Heart right ventricle (tissue), 16 donors: Measurements from ENCODE around the gene NRL. TPM values are rescaled to one million over a fixed set of nuclear protein-coding genes. Genes with fewer than 3 reads are reported as not detected.

Source experiments
- ATAC-seq, 8 donors: fragments of 200-7000 bp; cut with Tn5 transposase; one replicate each; pipeline ENCODE4 v1.9.1; 2020; ENCODE audit warnings: mild to moderate bottlenecking in 8 of 8, moderate library complexity in 8 of 8, moderate number of reproducible peaks in 1 of 8
- DNase-seq, 2 donors: peaks; one replicate each; pipeline ENCODE4 v3.0.0-alpha.2; 2020
- H3K27ac ChIP-seq, 10 donors: fragments of 200-600 bp; sonication (generic) in 2 of 10; one replicate each; pipeline versions ENCODE4 v1.5.0 to v1.8.0; 2020 to 2022; ENCODE audit warnings: mild to moderate bottlenecking in 3 of 10
- H3K27me3 ChIP-seq, 7 donors: fragments of 200-600 bp; one replicate each; pipeline ENCODE4 v1.8.0; 2021 to 2022; ENCODE audit warnings: mild to moderate bottlenecking in 2 of 7
- H3K36me3 ChIP-seq, 9 donors: fragments of 200-600 bp; sonication (generic) in 1 of 9; one replicate each; pipeline versions ENCODE4 v1.5.0 to v1.8.0; 2020 to 2022; ENCODE audit warnings: mild to moderate bottlenecking in 2 of 9
- H3K4me1 ChIP-seq, 9 donors: fragments of 200-600 bp; sonication (generic) in 1 of 9; one replicate each; pipeline versions ENCODE4 v1.5.0 to v1.8.0; 2020 to 2022; ENCODE audit warnings: mild to moderate bottlenecking in 4 of 9
- H3K4me3 ChIP-seq, 10 donors: fragments of 200-600 bp; sonication (generic) in 2 of 10; one replicate each; pipeline versions ENCODE4 v1.5.0 to v1.8.0; 2020 to 2022; ENCODE audit warnings: mild to moderate bottlenecking in 7 of 10, moderate library complexity in 2 of 10
- H3K9me3 ChIP-seq, 11 donors: fragments of 200-600 bp in 10 of 11; sonication (generic) in 2 of 11; one replicate each; pipeline versions ENCODE4 v1.5.0 to v1.8.0; 2013 to 2022; ENCODE audit warnings: mild to moderate bottlenecking in 2 of 11, control low read depth in 1 of 11, moderate library complexity in 1 of 11
- CTCF ChIP-seq, 9 donors: fragments of 200-600 bp; sonication (generic) in 2 of 9; IDR thresholded peaks; one replicate each; pipeline versions ENCODE4 v1.5.0 to v1.8.0; 2021 to 2022; ENCODE audit warnings: antibody characterized with exemption in 9 of 9, mild to moderate bottlenecking in 5 of 9, moderate library complexity in 1 of 9
- WGBS, 2 donors: extraction: QIAGEN DNeasy Blood & Tissue Kit; methylation state at CpG; one replicate each; pipeline ENCODE4 v1.1.7; 2013; ENCODE audit warnings: inconsistent platforms in 1 of 2; 5-methylcytosine and 5-hydroxymethylcytosine counted together
- intact Hi-C, 10 donors: fragments of 100-400 bp; cut with DNase I; formaldehyde crosslinking; loops; one replicate each; pipeline versions ENCODE4 v1.11.1 to v1.14.2; 2022
- polyA plus RNA-seq, 2 donors: library from polyadenylated mRNA; stranded (reverse); fragments of 200-250 nt; gene quantifications; one replicate each; pipeline ENCODE4 v1.2.3, GENCODE V29; 2013
- total RNA-seq, 10 donors: library from RNA; stranded (reverse); fragmentation: NEBNext Ultra II Directional in 3 of 10; extraction: Animal tissue kit (Norgen Biotek cat#: 25700) in 3 of 10; gene quantifications; one replicate each; pipeline versions ENCODE4 v1.2.1 to v1.2.4, GENCODE V29; 2021 to 2023
- donor health status: Arrhythmogenic right ventricular cardiomyopathy.
- donor health status: ischemic (EF 13 %, LVEDD 7.1; RV severe dilation, severe dysfunction).
- donor health status: healthy with polysubstance abuse.
- donor health status: DM: no; HTN: yes; CAD: no.
- donor health status: DM: no; HTN: no; CAD: no.
- donor health status: ischemic (EF 25% LVEDD 6.9; RV normal size, moderate dysfunction).
- donor health status: ischemic (EF 25% LVEDD 5.7; RV mildly dilated, moderate dysfunction).
- donor health status: healthy.
- donor health status: DM: yes; HTN: yes; CAD: no.
- donor health status: Ischemic cardiomyopathy.
- donor health status: ischemic (EF 35%, LVEDD 5.7; RV mildly dilated, moderate dysfunction).
- donor health status: nonischemic (EF 11% LVEDD 7.7; RV severe dilation, severe dysfunction).
- donor health status: DM: yes; HTN: yes; CAD: no.
- donor health status: PGD.
- donor health status: ischemic (EF 29% LVEDD 5.4; RV normal size, mild dysfunction).
- donor health status: nonischemic (EF 23%, LVEDD 6.1; RV moderate dilation, normal function).

Gene NRL
- total and polyA plus RNA-seq, 12 donors = 1.5 to 3.5 (median 2.2) TPM

DNA sequence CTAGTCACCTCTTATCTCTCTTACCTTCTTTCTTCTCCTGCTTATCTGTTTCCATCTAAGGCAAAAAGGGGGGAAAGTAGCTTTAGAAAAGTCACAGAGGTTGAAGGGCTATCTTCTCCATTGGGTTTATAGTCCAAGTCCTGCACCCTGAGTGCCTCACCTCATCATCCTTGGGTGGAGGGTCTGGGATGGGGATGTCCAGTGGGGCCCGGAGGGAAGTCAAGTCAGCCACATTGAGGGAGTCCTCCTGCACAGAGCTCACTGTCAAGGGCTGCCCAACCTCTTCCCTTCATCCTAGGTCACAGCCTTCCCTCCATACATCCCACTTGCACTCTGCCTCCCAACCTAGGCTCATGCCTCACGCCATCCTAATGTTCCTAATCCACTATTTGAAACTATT, 30.5 kb upstream of the NRL start:
- peak overlapping the region in 5 of 10 donors; percentile 75 to 96 (median 92) for H3K4me3 ChIP-seq
- ATAC-seq (no peak), DNase-seq (no peak)
- no peaks in the 10 kb centered on the region for H3K27me3 ChIP-seq
- intact Hi-C loops = loop anchor here in 3 of 10 donors (5.0 to 10.0 kb wide), 2 partner anchors 33 to 840 kb away; partner anchors contain the start of genes DCAF11 (in 2 of the 3), NRL (in 2 of the 3), BCL2L2 (in 1 of the 3) and PPP1R3E (in 1 of the 3)
- no peak for TF ChIP-seq CTCF (IDR thresholded peaks at IDR 0.05)
- 91 to 96% methylated on average over 2 of the region's 2 CpGs for WGBS, 2 donors
- H3K9me3 ChIP-seq = no peaks in the 10 kb centered on the region
- H3K27ac ChIP-seq = peak overlapping the region in 8 of 10 donors; percentile 89 to 95 (median 94)
- peaks cover 0 to 48% (median 16%) of the 10 kb centered on the region in 9 donors for H3K36me3 ChIP-seq
- H3K4me1 ChIP-seq = peaks cover 18 to 65% (median 37%) of the 10 kb centered on the region in 9 donors

DNA sequence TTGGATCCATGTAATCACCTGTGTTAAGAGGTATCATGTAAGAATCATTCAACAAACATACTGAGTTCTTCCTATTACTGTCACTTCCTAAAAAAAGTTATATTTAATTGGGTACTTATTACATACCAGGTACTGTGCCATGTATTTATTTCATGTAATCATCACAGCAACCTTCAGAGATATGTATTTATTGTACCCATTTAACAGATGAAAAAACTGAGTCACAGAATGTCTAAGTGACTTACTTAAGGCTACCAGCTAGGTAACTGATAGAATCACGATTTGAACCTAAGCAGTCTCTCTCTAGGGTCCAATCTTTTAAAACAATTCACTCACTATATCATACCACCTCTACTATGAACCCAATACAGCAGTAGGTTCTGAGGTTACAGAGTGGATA, 29.7 kb upstream of the NRL start:
- Histone ChIP-seq H3K4me3 (no peak overlapping the region), H3K27ac (peak overlapping the region in 2 of 10 donors; percentile 1 to 92), H3K9me3 (no peaks in the 10 kb centered on the region), H3K36me3 (peaks cover 0 to 46% (median 8%) of the 10 kb centered on the region in 9 donors), H3K27me3 (no peaks in the 10 kb centered on the region), H3K4me1 (peaks cover 20 to 67% (median 44%) of the 10 kb centered on the region in 9 donors)
- DNase-seq = no peak
- no peak for TF ChIP-seq CTCF (IDR thresholded peaks at IDR 0.05)
- no peak for ATAC-seq
- intact Hi-C loops = loop anchor here in 1 of 10 donors (10.0 kb wide), 1 partner anchor 840 kb away; the partner anchor contains the start of genes BCL2L2 and PPP1R3E
- WGBS, 2 donors = 91% methylated on average over 1 of the region's 1 CpG

GRCh38 chr14:24143511-24143910, 28.8 kb upstream of the NRL start:
- Histone ChIP-seq H3K36me3 (peaks cover 0 to 46% (median 12%) of the 10 kb centered on the region in 9 donors), H3K4me1 (peaks cover 20 to 67% (median 43%) of the 10 kb centered on the region in 9 donors), H3K4me3 (no peak overlapping the region), H3K27me3 (no peaks in the 10 kb centered on the region), H3K27ac (peak overlapping the region in 1 of 10 donors; percentile 2), H3K9me3 (no peaks in the 10 kb centered on the region)
- DNase-seq = no peak
- ATAC-seq = no peak
- intact Hi-C loops = loop anchor here in 1 of 10 donors (10.0 kb wide), 1 partner anchor 839 kb away; the partner anchor contains the start of genes BCL2L2 and PPP1R3E
- WGBS, 2 donors = 61 to 74% methylated on average over 2 of the region's 2 CpGs
- TF ChIP-seq CTCF (IDR thresholded peaks at IDR 0.05) = no peak

- DNase-seq (peak; percentile 100), ATAC-seq (peak; percentile 92 to 97 (median 95))
- peak within 1 kb of the TSS; percentile 73 to 94 (median 90) for H3K27ac ChIP-seq
- H3K4me1 ChIP-seq = peaks cover 22 to 81% (median 53%) of the 10 kb centered on the region in 9 donors
- TF ChIP-seq CTCF (IDR thresholded peaks at IDR 0.05) = peak; percentile 38 to 78 (median 63)
- H3K4me3 ChIP-seq = peak within 1 kb of the TSS; percentile 66 to 88 (median 74)
- H3K36me3 ChIP-seq = peaks cover 0 to 60% (median 20%) of the 10 kb centered on the region in 9 donors
- 0% methylated on average over 63 to 65 of the region's 65 CpGs for WGBS, 2 donors
- intact Hi-C loops = loop anchor here in 2 of 10 donors (2.0 to 10.0 kb wide), 2 partner anchors 26 to 836 kb away; partner anchors contain the start of genes BCL2L2 (in 1 of the 2), DCAF11 (in 1 of the 2), NRL (in 1 of the 2) and PPP1R3E (in 1 of the 2)
- H3K27me3 ChIP-seq = no peaks in the 10 kb centered on the region
- H3K9me3 ChIP-seq = no peaks in the 10 kb centered on the region
These were observed 26.5 kb upstream of the NRL start, which contains the start of gene EMC9 for GRCh38 chr14:24141097-24141880. Gene EMC9, minus strand, starts transcription at chr14:24141591. Its CDS starts 287 bp downstream, at chr14:24141304.
